Stimulated activated CD8-positive, alpha-beta memory T cell treated with anti-CD3 and anti-CD28 coated beads, Interleukin-12 subunit alpha, Interleukin-12 subunit beta, amount 100 ng/mL, for 1 hour (primary cell): Measurements from ENCODE around the gene HDHD2.
"Not testable (repeated sequence)": the region's sequence is repeated elsewhere in the genome, so short reads cannot be mapped to it uniquely, and the experiment has no call there.

Source experiments
- DNase-seq: peaks from one replicate; pipeline ENCODE4 v3.0.0-alpha.2; 2020; ENCODE audit warnings: low read depth

HDHD2 gene, protein sequence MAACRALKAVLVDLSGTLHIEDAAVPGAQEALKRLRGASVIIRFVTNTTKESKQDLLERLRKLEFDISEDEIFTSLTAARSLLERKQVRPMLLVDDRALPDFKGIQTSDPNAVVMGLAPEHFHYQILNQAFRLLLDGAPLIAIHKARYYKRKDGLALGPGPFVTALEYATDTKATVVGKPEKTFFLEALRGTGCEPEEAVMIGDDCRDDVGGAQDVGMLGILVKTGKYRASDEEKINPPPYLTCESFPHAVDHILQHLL

DNA sequence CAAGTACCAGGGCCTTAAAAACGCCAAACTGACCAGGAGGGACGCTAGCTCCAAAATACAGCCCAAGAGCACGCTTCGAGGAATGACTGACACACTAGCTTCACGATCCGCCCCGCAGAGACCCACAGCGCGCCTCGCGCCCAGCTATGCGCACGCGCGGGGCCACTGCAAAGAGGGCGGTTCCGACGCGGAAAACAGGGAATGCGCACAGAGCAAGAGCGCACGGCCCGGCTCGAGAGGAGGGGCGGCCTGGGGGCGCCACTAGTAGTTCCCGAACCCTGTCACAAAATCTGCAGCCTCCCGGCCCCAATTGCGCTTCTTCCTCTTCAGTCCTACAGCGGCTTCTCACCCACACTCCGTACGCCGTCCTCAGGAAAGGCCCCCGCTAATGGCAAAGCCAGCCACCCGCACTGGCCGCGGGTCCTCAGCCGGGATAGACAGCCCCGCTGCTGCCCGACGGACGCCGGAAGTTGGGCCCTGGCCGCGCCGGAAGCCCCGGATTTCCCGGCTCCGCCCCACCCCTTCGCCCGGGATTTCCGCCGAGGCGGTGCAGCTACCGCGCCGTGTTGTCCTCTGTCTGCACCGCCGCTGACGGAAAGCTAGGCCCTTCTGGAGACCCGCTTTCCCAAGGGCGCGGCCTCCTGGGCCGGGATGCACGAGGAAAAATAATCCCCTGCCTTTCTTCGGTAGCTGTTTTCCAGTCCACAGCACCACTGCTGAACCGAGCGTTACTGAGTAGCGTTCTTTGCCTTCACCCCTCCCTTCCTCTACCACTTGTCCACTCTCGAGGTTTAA is at the start of gene HDHD2:
HDHD2 (minus strand) TSS at position 472 of the 795 bp plus-strand sequence. CDS start 14,061 bp downstream, outside the sequence.
- peak; percentile 61 for DNase-seq

DNA sequence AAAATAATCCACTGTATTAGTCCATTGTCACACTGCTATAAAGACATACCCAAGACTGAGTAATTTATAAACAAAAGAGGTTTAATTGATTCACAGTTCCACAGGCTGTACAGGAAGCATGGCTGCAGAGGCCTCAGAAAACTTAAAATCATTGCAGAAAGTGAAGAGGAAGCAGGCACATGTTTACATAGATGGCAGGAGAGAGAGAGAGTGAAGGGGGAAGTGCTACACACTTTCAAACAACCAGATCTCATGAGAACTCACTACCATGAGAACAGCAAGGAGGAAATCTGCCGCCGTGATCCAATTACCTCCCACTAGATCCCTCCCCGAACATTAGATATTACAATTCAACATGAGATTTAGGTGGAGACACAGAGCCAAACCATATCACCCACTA is 45.7 kb upstream of the HDHD2 start:
- not testable (repeated sequence) for DNase-seq

DNA sequence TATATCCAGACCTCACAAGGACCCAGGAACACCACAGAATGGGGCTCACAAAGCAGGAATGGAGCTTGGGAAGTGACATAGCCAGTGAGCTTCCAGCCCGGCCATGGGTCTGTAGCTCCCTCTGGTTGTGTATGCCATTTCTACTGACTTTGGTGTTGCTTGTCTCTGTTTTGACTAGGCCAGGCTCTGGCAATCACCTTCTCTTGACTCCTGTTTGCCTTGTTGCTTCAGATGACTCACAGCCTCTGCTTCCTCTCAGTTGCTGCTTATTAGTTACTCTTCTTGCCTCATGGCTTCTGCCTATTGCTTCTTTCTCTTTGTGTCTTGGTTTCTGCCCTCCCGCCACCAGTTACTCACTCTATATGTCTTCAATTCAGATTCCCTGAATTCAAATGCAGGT is 41.7 kb upstream of the HDHD2 start:
- no peak for DNase-seq

DNA sequence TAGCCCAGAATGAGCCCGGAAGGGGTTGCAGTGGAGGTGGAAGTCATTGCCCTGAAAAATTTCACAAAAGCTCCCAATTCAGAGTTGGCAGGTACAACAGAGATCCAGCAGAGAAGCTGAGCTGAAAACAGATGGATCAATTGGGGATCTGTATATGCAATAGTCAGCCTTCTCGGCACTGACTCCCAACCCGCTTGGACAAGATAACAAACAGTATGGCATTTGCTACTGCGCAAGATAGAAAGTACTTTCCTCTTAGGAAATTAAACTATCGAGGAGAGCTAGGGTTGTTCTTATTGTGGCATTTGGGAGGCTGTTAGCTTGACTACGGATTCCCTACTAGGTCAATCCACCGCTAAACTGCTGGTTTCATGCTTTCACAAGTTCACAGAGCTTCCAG is 37.4 kb upstream of the HDHD2 start:
- no peak for DNase-seq

DNA sequence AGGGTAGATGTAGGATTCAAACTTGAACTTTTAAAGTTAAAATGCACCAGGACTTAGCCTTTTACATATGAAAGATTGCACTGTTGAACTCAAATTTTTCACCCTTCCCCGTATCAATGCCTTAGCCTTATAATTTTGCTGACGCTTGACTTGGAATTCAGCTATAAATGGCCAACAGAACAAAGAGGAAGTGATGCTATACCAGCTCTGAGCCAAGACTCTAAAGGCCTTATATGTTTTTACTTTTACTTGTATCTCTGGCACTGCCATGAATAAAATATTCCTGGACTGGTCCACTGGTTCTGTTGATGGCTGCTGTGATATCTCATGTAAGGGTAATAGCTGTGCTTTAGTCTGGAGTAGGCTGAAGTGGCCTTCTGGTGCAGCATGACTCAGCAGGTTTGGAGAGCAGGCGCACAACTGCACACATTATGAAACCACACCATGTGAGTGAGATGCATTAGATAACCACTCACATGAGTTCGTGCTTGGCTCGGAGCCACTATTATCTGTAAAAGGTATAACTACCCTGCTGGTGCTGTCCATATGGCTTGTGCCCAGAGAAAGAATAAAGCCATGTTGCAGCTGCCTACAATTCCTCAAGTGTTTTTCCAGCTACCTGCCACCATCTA is 34.2 kb upstream of the HDHD2 start:
- no peak for DNase-seq

DNA sequence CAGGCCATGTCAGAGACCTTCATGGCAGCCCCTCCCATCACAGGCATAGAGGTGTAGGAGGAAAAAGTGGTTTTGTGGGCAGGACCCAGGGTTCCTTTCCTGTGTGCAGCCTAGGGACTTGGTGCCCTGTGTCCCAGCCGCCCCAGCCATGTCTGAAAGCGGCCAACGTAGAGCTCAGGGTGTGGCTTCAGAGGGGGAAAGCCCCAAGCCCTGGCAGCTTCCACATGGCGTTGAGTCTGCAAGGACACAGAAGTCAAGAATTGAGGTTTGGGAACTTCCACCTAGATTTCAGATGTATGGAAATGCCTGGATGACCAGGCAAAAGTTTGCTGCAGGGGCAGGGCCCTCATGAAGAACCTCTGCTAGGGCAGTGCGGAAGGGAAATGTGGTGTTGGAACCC is 31.9 kb upstream of the HDHD2 start:
- DNase-seq: not testable (repeated sequence)

DNA sequence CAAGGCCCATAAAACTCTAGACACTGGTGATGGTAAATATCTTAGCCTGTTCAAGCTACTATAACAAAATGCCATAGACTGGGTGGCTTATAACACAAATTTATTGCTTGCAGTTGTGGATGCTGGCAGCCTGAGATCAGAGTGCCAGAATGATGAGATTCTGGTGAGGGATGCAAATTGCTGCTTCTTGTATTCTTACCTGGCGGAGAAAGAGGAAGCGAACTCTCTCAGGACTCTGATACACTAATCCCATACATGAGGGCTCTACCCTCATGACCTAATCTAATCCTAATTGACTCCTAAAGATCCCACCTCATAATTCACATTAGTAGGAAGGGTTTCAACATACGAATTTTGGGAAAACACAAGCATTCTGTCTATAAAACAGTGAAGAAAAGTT is 30.5 kb upstream of the HDHD2 start:
- no peak for DNase-seq

DNA sequence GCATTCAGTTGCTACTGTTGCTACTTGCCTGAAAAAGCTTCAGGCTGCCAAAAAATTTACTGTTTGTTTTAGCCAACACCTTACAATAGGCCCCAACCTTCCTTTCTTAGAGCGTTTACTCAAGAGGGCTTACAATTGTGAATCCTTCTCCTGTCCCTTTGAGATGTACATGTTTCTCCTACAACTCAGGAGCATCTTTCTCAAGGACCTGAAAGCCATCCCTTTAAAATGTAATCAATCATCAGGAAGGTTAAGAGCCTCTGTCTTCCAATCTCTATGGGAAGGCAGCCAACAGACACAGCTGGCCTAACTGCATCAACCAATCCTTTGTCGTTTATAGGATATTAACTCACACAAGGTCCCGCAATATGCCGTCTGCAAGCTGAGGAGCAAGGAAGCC is 29.2 kb upstream of the HDHD2 start:
- no peak for DNase-seq

DNA sequence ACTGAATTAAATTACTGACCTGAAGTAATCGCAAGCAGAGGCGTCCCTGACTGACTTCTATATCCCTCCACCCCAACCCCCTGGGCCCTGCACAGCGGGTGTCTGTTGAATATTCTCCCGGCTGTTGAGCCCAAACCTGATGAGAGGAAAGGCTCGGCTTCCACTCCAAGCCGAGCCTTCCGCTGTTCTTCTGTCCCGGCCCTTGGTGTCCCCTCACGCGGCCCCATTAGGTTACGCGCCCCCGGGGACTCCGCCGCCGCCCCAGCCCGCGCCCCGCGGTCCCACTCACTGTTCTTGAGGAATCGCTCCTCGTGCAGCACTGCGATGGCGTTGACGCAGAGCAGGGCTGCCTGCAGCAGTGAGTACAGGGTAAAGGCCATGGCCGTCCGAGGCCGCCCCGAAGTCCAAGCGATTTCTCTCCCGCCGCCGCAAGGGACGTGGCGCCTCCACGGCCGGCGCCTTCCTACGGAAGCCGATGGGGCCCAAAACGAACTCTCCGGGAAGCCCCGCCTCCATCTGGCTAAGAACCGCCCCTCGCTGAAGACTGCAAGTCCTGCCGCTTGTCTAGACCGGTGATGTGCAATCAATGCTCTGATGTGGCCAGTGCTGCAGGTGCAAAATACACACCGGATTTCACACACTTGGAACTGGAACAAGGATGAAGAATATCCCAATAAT is 25.7 kb upstream of the HDHD2 start, which contains the start of gene IER3IP1:
IER3IP1 (minus strand) TSS at position 467 of the 678 bp plus-strand sequence; CDS start at position 380, 87 bp downstream.
- peak; percentile 75 for DNase-seq

DNA sequence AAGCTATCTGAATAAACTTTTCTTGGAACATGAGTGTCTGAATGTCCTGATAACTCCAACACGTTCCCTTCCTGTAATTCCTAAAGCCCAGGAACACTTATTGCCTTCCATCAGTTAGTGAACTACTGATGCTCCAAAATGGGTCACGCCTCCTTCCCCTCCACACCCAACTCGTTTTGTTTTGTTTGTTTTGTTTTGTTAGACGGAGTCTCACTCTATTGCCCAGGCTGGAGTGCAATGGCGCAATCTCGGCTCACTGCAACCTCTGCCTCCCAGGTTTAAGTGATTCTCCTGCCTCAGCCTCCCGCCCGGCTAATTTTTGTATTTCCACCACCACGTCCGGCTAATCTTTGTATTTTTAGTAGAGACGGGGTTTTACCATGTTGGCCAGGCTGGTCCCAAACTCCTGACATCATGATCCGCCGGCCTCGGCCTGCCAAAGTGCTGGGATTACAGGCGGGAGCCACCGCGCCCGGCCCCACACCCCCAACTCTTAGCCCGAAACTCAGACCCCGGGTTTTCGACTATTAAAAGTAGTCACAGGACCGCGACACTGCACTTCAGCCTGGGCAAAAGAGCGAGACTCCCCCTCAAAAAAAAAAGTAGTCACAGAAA is 25.1 kb upstream of the HDHD2 start:
- DNase-seq: no peak

DNA sequence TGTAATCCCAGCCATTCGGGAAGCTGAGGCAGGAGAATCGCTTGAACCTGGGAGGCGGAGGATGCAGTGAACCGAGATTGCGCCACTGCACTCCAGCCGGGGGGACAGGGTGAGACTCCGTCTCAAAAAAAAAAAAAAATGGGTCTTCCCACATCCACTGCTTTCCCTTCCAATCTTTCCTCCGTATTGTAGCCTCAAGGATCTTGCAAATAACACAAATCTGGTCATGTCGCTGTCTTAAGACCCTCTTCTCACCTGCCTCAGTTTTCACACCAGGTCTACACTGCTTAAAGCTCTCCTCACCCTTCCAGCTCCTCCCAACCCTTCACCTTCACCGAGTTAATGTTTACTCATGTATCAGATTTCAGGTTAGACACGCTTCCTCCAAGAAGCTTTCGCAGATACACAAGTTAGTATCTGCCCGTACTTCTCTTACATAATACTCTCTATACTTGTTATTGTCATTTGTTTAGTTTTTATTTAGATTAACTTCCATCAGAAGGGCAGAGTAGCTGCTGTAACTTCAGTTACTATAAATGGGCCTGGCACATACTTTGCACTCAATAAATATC is 24.3 kb upstream of the HDHD2 start:
- no peak for DNase-seq

DNA sequence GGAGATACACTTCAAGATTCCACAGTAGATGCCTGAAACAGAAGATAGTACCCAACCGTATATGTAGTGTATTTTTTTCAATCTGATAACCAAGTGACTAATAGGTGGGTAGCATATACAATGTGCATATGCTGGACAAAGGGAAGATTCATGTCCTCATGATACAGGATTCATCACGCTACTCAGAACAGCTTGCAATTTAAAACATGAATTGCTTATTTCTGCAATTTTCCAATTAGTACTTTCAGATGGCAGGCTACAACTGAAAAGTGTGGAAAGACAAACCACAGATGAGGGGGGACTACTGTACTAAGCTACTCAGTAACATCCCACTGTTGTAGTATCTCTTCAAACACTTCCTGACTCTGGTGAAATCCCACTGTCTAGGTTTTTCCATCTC is 22.2 kb upstream of the HDHD2 start:
- DNase-seq: no peak

DNA sequence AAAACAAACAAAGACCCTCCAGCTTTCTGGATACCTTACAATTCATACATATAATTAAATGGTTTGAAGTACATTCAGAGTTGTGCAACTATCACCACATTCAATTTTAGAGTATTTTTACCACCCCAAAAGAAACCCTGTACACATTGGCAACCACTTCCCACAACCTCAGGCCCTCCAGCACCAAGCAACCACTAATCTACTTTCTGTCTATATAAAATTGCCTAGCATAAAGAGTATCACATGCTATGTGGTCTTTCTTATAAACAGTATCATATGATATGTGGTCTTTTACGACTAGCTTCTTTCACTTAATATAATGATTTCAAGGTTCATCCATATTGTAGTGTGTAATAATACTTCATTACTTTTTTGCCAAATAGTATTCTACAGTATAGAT is 18.6 kb upstream of the HDHD2 start:
- DNase-seq: no peak

DNA sequence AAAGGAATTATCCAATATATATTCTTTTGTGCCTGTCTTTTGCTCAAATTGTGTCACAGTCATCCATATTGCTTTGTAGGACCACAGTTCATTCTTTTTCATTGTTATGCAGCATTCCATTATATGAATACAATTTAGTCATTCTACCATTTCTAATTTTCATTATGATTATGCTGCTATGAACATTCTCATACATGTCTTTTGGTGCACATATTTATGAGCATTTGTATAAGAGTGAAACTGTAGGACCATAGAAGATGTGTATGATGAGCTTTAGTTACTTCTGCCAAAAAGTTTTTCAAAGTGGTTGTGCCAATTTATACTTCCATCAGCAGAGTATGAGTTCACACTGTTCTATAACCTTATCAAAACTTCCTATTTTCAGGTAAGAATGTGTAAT is 18.2 kb upstream of the HDHD2 start:
- DNase-seq: no peak

DNA sequence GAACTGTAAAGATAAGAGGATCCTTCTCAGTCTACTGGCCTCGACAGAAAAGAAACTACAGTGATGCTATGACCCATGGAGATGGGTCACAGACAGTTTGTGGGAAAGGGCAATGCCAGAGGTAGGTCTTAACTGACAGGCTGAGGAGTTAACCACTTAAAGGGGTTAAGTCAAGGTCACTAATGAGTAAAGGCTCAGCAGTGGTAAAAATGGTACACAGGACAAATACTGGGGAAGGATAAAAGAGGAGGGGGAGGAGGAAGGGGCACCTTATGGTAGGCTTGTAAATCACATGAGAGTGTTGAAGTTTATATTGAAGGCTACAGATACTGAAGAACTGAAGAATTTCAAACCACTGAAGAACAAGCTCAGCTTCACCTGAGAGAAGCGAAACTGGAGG is 16.0 kb upstream of the HDHD2 start:
- DNase-seq: no peak

DNA sequence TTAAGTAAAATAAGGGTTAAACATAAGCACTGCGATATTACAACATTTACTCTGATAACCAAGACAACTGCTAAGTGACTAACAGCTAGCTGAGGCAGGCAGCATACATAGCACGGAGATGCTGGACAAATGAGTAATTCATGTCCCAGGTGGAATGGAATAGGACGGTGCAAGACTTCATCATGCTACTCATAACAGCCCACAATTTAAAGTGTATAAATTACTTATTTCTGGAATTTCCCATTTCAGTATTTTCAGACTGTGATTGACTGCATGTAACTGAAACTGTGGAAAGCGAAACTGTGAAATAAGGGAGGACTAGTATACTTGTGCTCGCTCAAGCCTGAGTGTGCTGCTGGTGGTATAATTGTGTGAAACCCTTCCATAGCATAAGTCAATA is 12.9 kb upstream of the HDHD2 start:
- no peak for DNase-seq

DNA sequence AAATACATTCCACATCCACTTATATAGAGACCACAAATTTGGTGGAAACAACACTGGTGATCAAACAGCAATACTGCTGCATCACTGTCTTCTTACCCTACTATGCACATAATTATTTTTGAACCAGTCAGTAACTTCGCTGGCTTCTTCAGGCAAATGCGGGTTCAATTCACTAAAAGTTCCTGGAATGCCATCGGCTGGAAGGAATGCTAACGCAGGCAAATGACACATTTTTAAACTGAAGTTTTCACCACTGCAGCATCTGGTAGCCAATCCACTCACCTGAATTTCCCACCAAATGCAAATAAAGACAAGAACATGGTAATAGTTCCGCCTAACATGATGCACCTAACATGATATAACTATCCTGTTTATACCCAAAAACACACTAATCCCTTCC is 10.0 kb upstream of the HDHD2 start:
- no peak for DNase-seq

DNA sequence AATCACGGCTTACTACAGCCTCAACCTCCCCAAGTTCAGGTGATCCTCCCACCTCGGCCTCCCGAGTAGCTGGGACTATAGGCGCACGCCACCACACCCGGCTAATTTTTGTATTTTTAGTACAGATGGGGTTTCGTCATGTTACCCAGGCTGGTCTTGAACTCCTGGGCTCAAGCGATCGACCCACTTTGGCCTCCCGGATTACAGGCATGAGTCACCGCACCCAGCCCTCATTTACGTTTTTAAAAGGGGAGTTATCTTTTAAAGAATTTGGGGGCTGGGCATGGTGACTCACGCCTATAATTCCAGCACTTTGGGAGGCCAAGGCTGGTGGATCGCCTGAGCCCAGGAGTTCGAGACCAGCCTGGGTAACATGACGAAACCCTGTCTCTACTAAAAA is 8.1 kb upstream of the HDHD2 start:
- not testable (repeated sequence) for DNase-seq

DNA sequence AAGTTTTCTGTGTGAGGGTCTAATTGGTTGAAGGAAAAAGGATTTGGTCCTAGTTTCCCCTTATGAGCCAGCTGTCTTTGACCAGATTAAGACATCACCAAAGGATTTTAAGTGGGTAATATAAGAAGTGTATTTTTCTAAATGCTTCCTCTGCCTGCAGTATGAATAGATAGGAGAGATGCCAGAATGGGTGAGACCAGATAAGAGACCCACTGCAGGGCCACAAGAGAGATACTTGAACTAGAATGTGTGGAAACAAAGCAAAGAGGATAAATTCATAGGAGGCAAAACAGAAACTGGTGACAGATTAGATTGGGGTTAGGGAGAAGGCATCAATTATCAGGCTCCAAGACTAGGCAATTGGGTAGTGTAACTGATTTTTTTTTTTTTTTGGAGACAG is 1.1 kb upstream of the HDHD2 start:
- DNase-seq: no peak

DNA sequence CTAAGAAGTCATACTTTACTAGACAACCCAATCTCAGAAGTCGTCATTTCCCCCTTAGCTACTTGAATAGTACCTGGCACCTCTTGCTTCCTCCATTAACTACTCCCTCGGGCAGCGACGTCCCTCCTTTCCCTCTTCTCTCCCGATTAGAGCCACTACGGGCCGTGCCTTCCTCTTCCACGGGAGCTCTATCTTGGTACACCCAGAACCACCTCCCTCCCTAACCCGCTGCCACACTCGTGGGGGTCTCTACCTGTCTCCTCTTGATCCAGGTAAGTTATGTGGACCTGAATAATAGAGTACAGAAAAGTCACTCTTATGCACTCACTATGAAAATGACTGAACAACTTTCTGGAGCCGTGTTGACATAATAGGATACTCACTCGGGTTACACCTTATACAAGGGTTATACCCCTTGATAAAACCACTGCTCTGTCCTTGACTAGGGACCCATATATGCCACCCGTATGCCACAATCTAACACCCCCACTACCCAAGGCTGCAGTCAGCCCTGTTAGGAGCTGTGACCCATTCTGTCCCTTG is 595 bp upstream of the HDHD2 start:
- DNase-seq: no peak

DNA sequence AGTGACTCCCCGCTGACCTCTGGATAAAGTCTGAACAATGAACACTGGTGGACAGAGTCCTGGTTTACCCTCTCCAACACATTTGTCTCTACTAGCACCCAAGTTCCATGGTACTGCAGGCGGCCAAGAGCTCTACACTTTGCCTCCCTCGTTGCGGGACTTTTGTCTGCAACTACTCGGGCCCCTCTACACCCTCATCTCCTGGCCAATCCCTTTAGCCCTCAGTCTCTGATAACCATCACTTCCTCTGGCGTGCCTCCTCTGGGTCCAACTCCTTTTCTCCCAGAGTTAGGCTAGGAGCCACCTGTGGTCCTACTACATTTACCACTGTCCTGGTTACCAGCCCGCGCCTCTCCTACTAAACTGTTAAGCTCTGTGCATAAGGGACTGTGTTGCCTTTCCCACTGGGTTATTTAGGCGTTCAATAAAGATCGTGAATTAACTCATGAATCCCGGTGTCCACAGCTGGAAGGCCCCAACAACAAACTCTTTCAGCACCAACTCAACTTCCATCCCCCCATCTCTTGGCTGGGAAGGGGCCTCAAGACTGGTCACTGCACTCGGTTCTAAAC is 757 bp downstream of the HDHD2 start:
- DNase-seq: no peak
